GM21737 (cell line): ENCODE data around the gene PANK2.

Source experiments
- ATAC-seq: cut with Tn5 transposase; IDR thresholded peaks from one replicate; pipeline ENCODE4 v1.9.1; 2021; ENCODE audit warnings: mild to moderate bottlenecking, moderate library complexity; ENCODE audit not compliant: unreplicated experiment

The PANK2 gene

DNA sequence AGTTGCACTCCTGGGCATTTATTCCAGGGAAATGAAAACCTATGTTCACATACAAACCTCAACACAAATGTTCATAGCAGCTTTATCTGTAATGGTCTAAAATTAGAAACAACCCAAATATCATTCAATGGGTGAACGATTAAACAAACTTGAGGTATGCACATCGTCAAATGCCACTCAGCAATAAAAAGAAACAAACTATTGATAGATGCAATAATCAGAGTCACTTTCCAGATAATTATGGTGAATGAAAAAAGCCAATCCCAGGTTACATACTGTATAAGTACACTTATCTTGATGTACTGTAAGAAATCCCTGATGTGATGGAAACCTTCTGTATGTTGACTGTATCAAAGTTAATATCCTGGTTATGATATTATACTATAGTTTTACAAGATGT is 87.3 kb downstream of the PANK2 start:
- ATAC-seq: no peak
